Measurements from ENCODE around the gene PVALEF.

PVALEF gene

GRCh38 chr17:81165246-81166032, at the start of gene PVALEF:
Gene PVALEF (plus strand): TSS chr17:81165507. CDS start chr17:81181227, 15,720 bp downstream.
- Histone ChIP-seq H3K9me3 (ENCODE audit: insufficient read depth, low read length) (no peaks in the 10 kb centered on the region), H4K20me1 (ENCODE audit: insufficient read depth, low read length) (no peaks in the 10 kb centered on the region), H3K27ac (ENCODE audit: low read length) (no peak within 1 kb of the TSS), H3K27me3 (ENCODE audit: low read depth, low read length) (no peaks in the 10 kb centered on the region), H2AFZ (ENCODE audit: low read depth, low read length) (no peak within 1 kb of the TSS), H3K4me2 (ENCODE audit: low read length) (no peak within 1 kb of the TSS), H3K4me1 (ENCODE audit: low read length) (no peaks in the 10 kb centered on the region), H3K4me3 (ENCODE audit: low read length) (no peak within 1 kb of the TSS), H3K9ac (ENCODE audit: low read length) (no peak within 1 kb of the TSS), H3K79me2 (ENCODE audit: low read length) (no peaks in the 10 kb centered on the region), H3K36me3 (replicated peaks; ENCODE audit: low read depth, low read length) (no peaks in the 10 kb centered on the region)
- TF ChIP-seq EZH2phosphoT487 (IDR thresholded peaks at IDR 0.05; ENCODE audit: low read depth) (no peak), CTCF (IDR thresholded peaks at IDR 0.05; ENCODE audit: low read depth, low read length) (no peak)

DNA sequence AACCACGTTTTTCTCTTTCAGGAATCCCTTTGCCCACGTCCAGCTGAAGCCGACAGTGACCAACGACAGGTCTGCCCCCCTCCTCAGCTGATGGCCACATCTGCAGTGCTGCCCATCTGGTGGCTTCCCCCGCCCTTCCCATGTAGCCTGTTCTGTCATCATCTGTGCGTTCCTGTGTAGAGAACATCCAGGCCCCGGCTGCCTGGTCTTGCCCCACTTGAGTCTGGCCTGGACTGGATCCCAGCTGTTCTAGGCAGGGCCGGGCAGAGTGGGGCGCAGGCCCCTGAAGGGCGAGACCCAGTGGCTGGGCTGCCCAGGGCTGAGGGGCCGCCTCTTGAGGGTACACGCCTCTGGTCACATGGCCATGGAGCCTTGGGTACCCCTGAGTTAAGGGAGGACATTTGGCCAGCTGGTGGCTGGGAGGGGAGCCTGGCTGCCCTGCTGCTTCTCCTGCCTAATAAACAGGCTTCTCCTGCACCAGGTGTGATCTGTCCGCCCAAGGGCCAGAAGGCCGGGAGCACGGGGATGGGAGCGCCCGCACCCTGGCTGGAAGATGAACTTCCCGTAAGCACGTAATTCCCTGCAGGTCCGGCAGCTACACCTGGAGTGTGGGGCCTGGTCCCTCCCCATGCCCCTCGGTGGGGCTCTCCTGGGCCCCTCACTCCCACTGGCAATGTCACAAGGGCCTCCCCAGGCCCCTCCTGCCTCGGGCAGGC, 49.4 kb upstream of the PVALEF start:
- Histone ChIP-seq H3K27me3 (ENCODE audit: low read depth, low read length) (0 out of 2 replicates have a peak, but pooled peaks cover 2% of the 10 kb centered on the region), H3K4me1 (ENCODE audit: low read length) (no peaks in the 10 kb centered on the region), H3K36me3 (replicated peaks; ENCODE audit: low read depth, low read length) (no peaks in the 10 kb centered on the region), H3K9me3 (ENCODE audit: insufficient read depth, low read length) (no peaks in the 10 kb centered on the region), H3K27ac (ENCODE audit: low read length) (no peak overlapping the region), H3K79me2 (ENCODE audit: low read length) (no peaks in the 10 kb centered on the region), H3K9ac (ENCODE audit: low read length) (no peak overlapping the region), H2AFZ (ENCODE audit: low read depth, low read length) (no peak overlapping the region), H4K20me1 (ENCODE audit: insufficient read depth, low read length) (no peaks in the 10 kb centered on the region), H3K4me2 (ENCODE audit: low read length) (no peak overlapping the region), H3K4me3 (ENCODE audit: low read length) (no peak overlapping the region)
- no peak for TF ChIP-seq CTCF (IDR thresholded peaks at IDR 0.05; ENCODE audit: low read depth, low read length)
- no peak for TF ChIP-seq EZH2phosphoT487 (IDR thresholded peaks at IDR 0.05; ENCODE audit: low read depth)

DNA sequence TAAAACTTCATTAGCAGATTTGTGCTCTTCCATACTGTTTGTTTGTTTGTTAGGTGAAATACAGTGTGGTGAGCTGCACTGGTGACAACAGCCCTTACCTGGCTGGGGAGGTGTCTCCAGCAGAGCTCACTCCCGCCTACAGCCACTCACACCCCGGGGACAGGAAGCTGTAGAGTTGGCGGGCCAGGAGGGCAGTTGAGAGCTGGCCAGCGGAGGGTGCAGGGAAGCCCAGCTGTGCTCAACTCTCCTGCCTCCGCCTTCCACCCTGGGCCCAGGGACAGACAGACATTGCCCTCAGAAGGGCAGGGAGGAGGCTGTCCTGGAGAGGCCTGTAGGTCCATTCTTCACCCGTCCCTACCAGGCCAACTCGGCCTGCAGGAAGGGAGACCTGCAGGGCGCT, 48.6 kb upstream of the PVALEF start:
- 0 out of 2 replicates have a peak, but pooled peaks cover 2% of the 10 kb centered on the region for H3K27me3 ChIP-seq (ENCODE audit: low read depth, low read length)
- H3K9me3 ChIP-seq (ENCODE audit: insufficient read depth, low read length) = no peaks in the 10 kb centered on the region
- no peak overlapping the region for H3K4me2 ChIP-seq (ENCODE audit: low read length)
- H3K79me2 ChIP-seq (ENCODE audit: low read length) = no peaks in the 10 kb centered on the region
- H3K9ac ChIP-seq (ENCODE audit: low read length) = no peak overlapping the region
- H4K20me1 ChIP-seq (ENCODE audit: insufficient read depth, low read length) = no peaks in the 10 kb centered on the region
- no peaks in the 10 kb centered on the region for H3K36me3 ChIP-seq (replicated peaks; ENCODE audit: low read depth, low read length)
- TF ChIP-seq CTCF (IDR thresholded peaks at IDR 0.05; ENCODE audit: low read depth, low read length) (no peak), EZH2phosphoT487 (IDR thresholded peaks at IDR 0.05; ENCODE audit: low read depth) (no peak)
- no peak overlapping the region for H2AFZ ChIP-seq (ENCODE audit: low read depth, low read length)
- no peak overlapping the region for H3K27ac ChIP-seq (ENCODE audit: low read length)
- no peak overlapping the region for H3K4me3 ChIP-seq (ENCODE audit: low read length)
- H3K4me1 ChIP-seq (ENCODE audit: low read length) = no peaks in the 10 kb centered on the region

DNA sequence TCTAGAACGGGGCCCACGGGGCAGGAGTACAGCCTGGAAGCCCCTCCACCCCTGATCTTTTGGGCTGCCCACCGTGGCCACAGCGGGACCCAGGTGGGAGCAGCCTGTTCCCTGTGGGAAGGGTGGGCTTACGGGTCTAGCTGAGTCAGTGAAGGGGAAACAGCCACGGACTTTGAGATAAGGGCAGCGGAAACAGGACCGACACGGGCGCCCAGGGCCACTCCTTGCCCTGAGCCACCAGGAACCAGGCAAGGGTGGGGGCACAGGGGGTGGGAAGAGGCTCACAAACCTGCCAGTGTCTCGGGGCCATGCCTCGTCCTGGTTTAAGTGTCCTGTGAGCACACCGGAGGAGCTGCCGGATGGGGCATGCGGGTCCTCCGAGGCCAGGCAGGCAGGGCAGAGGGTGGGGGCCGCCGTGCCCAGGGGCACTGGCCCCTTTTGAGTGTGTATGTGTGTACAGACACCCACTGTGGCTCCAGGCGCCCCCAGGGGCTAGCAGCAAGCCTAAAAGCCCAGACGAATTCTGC, 47.6 kb upstream of the PVALEF start:
- no peaks in the 10 kb centered on the region for H4K20me1 ChIP-seq (ENCODE audit: insufficient read depth, low read length)

More for the DNA sequence above, 47.6 kb upstream of the PVALEF start:
- H3K79me2 ChIP-seq (ENCODE audit: low read length) = no peaks in the 10 kb centered on the region
- 0 out of 2 replicates have a peak, but pooled peaks cover 2% of the 10 kb centered on the region for H3K27me3 ChIP-seq (ENCODE audit: low read depth, low read length)
- H3K4me3 ChIP-seq (ENCODE audit: low read length) = no peak overlapping the region
- H3K4me2 ChIP-seq (ENCODE audit: low read length) = no peak overlapping the region
- no peak overlapping the region for H2AFZ ChIP-seq (ENCODE audit: low read depth, low read length)
- no peaks in the 10 kb centered on the region for H3K9me3 ChIP-seq (ENCODE audit: insufficient read depth, low read length)
- H3K4me1 ChIP-seq (ENCODE audit: low read length) = no peaks in the 10 kb centered on the region
- no peak overlapping the region for H3K27ac ChIP-seq (ENCODE audit: low read length)
- no peak overlapping the region for H3K9ac ChIP-seq (ENCODE audit: low read length)
- H3K36me3 ChIP-seq (replicated peaks; ENCODE audit: low read depth, low read length) = no peaks in the 10 kb centered on the region
- no peak for TF ChIP-seq CTCF (IDR thresholded peaks at IDR 0.05; ENCODE audit: low read depth, low read length)
- TF ChIP-seq EZH2phosphoT487 (IDR thresholded peaks at IDR 0.05; ENCODE audit: low read depth) = no peak
